GM19328 (cell line): ENCODE results near the gene HS2ST1.
"Not testable (repeated sequence)": the region's sequence is repeated elsewhere in the genome, so short reads cannot be mapped to it uniquely, and the experiment has no call there.

Source experiments
- ATAC-seq: cut with Tn5 transposase; IDR thresholded peaks from one replicate; pipeline ENCODE4 v1.9.1; 2021; ENCODE audit warnings: mild to moderate bottlenecking, moderate library complexity; ENCODE audit not compliant: unreplicated experiment

The HS2ST1 gene

GRCh38 chr1:87004857-87005256 is 90.4 kb downstream of the HS2ST1 start:
- ATAC-seq = no peak

DNA sequence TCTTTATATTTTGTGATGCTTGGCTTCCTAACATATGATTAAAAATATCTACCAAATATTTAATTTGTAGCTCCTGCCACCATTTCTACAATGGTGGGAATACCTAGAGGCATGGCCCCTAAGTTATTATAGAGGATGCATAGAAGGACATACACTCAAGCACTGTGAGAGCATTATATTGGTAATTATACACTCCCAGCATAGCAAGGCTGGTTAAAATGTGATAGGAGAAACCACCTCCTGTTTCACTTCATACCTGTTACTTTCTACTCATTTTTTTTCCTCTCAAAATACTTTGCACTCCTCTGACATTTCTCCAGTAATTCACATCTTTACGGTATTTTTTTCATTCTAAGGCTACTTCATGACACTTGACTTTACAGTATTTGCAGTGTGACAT is 92.9 kb downstream of the HS2ST1 start:
- ATAC-seq = no peak

GRCh38 chr1:87013385-87013784 is 99.0 kb downstream of the HS2ST1 start:
- not testable (repeated sequence) for ATAC-seq

DNA sequence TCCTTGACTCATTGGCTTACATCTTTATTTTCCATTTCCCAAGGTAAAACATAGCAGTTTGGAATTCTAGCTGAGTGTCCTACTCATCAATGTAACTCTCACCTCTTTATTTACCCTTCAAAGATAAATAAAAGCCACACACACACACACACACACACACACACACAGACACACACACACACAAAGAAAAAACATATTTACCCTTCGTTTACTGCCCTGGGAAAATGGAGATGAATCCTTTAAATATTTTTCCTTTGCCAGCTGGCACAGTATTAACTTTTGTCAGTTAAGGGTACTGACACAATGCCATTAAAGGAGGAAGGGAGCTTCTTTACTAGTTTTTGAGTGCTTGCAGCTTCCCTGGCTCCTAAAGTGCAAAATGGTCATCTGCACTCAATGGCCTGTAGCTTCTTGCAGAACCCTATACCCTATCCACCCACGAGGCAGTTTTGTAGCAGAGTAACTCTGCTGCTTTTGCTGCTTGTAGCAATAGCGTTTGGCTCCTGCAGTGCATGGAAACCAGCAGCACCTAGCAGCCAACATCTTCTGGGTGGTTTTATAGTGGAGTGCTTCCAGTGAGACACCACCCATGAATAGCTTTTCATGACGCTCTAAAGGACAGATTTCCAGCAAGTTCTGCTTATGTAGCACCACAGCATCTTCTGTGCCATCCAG is 103.7 kb downstream of the HS2ST1 start:
- ATAC-seq = no peak

- ATAC-seq = no peak
Observed at GRCh38 chr1:87023326-87023725, 108.9 kb downstream of the HS2ST1 start.

DNA sequence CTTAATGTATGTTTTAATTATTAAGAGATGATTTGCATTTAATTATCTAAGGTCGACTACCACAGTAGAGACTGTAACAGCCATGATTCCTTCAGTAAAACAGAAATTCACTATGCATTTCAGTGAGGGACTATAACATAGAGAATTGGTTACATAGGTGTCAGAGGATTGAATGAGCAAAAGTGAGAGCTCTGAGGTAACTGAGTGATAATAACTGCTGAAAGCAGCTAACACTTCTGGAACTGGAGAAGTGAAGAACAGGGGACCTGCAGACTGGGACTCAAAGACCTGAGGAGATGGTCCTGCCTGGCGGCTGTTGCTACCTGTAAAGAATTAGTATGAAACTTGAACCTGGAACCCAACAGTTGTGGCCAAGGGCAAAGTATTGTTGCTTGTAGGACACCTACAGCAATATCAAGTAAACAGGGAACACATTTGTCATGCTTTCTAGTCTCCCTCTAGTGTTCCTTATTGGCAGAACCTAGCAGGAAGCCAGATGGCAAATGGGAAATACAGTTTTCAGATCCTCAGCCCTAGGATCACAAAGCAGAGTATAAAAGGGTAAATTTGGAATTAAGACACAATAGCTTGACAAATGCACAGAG is 110.6 kb downstream of the HS2ST1 start:
- ATAC-seq = peak; percentile 61

GRCh38 chr1:87027561-87027960 is 113.1 kb downstream of the HS2ST1 start:
- not testable (repeated sequence) for ATAC-seq

DNA sequence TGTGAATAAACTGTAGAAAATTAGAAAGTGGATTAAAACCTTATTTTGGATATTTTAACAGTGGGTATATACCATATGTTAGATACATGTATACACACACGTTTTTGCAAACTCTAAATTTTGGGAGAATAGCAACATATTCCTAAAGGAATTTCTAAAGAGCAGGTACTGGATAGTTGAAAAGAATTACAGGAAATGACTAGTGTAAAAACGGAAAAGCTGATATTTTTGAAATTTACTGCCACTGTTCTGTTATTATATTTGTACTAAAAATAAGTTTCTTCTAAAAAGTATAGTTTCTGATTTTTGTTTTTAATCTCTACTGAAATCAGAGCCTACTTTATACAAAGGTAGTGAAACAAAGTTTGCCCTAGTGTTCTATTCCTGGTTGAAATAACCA is 114.1 kb downstream of the HS2ST1 start:
- no peak for ATAC-seq

DNA sequence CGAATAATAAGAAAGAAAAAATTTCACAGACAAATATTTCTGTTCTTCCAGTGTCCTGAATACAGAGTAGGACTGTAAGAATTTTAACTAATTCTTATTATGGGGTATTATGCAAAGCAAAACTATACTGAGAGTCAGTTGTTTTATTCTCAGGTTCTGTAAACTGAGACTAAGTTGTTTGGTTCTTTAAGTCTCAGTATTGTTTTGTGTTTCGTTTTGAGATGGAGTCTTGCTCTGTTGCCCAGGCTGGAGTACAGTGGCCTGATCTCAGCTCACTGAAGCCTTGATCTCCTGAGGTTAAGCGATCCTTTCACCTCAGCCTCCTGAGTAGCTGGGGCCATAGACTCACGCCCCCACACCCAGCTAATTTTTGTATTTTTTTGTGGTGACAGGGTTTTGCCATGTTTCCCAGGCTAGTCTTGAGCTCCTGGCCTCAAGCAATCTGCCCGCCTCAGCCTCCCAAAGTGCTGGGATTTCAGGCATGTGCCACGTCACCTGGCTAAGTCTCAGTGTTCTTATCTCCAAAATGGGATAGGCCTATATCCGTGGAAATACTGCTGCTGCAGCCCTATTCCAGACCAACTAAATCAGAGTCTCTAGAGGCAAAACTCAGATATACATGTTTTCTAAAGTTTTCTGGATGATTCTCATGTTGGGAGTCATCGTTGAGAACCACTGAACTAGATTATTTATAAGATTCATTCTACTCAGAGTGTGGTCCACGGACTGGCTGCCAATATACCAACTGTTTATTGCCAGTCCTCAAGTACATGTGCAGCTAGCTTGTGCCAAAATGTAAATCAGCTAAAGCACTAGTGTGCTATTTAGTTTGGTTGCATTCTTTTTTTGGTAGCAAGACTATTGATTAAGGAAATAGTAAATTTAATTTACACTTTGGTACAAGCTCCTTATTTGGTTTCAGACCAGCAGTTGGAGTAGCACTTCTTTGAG is 116.6 kb downstream of the HS2ST1 start:
- peak; percentile 76 for ATAC-seq

DNA sequence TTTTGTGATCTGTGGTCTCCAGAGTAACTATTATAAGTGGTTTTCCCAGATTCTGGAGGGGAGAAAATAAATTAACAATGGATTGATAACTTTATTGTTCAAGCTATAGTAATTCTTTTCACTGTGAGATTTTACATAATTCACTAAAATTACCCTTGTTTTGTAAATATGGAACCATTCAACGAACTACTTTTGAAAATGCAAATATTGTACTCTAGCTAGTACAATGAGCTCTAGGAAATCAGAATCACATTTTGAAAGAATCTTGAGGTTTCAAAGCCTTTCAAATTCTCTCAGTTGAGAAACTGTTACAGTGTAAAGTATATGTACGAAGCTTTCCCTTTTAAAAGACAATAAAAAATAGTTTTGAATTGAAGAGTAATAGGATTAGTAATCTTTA is 119.9 kb downstream of the HS2ST1 start:
- ATAC-seq = no peak

DNA sequence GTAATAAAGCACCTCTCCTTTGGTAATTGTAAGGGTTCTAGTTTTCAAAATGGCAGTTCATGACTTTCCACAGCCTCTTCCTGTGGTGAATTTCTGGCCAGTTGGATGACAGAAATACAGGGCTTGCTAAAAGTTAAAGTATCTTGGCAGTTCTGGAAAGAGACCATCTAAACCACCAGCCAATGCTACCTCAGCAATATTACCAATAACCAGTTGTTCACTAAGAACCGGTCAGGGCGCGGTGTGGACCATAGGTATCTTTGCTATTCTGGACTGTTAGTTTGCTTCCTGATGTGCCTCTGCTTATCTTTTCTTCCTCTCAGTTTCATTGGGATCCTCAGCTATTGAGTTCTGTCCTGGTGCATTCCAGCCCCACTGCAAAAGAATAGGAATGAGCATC is 124.7 kb downstream of the HS2ST1 start:
- no peak for ATAC-seq

DNA sequence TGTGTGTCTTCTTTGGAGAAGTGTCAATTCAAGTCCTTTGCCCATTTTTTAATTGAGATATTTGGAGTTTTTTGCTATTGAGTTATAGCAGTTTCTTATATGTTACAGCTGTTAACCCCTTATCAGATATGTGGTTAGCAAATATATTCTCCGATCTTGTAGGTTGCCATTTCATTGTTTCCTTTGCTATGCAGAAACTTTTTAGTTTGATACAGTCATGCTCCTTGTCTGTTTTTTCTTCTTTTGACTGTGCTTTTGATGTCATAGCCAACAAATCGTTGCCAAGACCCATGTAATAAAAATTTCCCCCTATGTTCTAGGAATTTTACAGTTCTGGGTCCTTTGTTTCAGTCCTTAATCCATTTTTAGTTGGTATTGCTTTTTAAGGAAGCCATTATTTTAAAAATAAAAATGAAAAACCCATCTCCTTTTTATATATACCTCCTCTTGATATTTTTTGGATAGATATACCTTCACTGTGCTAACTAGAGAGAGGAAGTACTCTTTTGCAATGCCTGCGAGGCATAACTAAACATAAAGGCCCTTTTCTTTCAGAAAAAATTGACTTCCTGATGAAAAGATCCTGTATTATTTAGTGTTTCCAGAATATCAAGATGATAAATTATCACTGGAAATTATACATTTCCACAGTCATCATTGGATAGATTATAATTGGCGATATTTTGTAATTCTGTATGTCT is 127.8 kb downstream of the HS2ST1 start:
- no peak for ATAC-seq

- peak; percentile 45 for ATAC-seq
Observed at GRCh38 chr1:87044424-87044823, 130.0 kb downstream of the HS2ST1 start.

DNA sequence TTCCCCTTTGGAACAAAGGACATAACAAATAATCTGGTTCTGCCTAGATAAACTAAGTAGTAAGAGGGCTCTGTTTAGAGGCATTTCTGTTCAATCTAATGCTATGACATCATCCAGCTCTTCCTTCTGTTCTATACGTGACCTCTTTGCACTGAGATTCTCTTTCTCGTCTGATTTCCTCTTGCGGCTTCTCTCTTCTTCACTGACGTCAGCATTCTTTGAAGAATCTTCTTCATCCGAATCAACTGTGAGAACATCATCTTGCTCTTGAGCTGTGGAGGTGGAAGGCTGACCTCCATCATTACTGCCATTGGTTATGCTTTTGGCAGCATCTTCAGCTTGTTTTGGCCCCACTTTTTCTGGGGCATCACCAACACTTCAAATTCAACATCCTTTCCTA is 130.4 kb downstream of the HS2ST1 start:
- ATAC-seq = peak; percentile 64

DNA sequence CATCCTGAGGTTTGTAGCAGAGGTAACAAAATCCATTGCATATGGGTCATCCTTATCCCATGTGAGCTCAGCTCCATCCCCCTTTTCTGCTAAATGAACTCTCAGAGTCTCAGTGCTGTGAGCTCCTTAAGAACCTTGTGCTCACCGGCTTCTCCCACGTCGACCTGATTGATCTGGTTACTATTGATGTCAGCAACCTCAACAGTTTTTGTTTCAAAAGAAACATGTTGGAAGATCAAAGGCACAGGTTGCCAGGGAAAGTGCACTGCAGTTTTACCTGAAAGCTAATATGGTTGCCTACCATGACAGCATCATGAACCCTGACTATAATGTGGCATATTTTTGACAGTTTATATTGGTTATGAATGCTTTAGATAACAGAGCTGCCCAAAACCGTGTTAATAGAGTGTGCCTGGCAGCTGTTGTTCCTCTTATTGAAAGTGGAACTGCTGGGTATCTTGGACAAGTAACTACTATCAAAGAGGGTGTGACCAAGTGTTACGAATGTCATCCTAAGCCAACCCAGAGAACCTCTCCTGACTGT is 131.4 kb downstream of the HS2ST1 start:
- ATAC-seq = no peak

DNA sequence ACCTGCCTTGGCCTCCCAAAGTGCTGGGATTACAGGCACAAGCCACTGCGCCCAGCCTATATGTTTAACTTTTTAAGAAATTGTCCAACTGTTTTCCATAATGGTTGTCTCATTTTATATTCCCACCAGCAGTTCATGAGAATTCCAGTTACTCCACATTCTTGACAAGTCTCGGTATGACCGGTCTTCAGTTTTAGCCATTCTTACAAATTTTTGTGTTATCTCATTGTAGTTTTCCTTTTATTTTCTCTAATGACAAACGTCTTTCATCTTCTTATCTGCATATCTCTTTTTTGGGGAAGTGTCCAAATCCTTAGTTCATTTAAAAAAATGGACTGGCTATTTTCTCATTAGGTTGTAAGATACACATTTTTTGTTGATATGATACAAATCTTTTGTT is 132.5 kb downstream of the HS2ST1 start:
- ATAC-seq = no peak

- ATAC-seq = no peak
Observed at GRCh38 chr1:87048237-87048636, 133.8 kb downstream of the HS2ST1 start.

- ATAC-seq = peak; percentile 59
Observed at GRCh38 chr1:87051965-87052364, 137.5 kb downstream of the HS2ST1 start.

- ATAC-seq = no peak
Observed at GRCh38 chr1:87052400-87052799, 138.0 kb downstream of the HS2ST1 start.

DNA sequence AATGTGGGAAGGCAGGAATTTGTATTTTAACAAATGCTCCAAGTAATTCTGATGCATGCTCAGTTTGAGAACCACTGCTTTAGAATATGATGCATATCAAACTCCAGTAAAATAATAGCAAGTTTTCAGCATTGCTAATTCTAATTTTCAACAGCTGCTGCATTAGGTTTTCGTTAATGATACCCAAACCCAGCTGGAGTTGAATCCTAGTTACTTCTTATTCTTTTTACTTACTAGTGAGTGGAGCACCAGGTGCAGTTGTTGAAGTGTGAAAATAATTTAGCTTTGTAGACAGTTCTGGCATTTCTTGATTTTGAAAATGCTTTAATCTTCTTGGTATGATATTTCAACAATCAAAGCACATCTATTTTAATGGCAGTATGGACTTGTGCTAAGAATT is 138.5 kb downstream of the HS2ST1 start:
- no peak for ATAC-seq

GRCh38 chr1:87053446-87053845 is 139.0 kb downstream of the HS2ST1 start:
- no peak for ATAC-seq
